DND-41 (cell line): ENCODE data around the gene MYADML2.

Experiments
- ATAC-seq: fragments of 200-7000 bp; cut with Tn5 transposase; 3 replicates; pipeline ENCODE4 v1.9.1; 2021; ENCODE audit warnings: low read depth; ENCODE audit not compliant: insufficient read depth
- DNase-seq: peaks from one replicate; pipeline ENCODE4 v3.0.0-alpha.2; 2020
- H2AFZ ChIP-seq: 2 replicates; pipeline ENCODE4 v1.6.0; 2012; ENCODE audit warnings: low read depth, low read length
- H3K27ac ChIP-seq: 2 replicates; pipeline ENCODE4 v1.5.1; 2012; ENCODE audit warnings: low read length, inconsistent platforms
- H3K27me3 ChIP-seq: fragments of 200-600 bp; sonication (generic); 2 replicates; pipeline ENCODE4 v1.6.0; 2012; ENCODE audit warnings: low read length, mild to moderate bottlenecking, inconsistent platforms; ENCODE audit not compliant: insufficient read depth, poor library complexity
- H3K36me3 ChIP-seq: 2 replicates; pipeline ENCODE4 v1.5.1; 2012; ENCODE audit warnings: low read length, inconsistent platforms; ENCODE audit not compliant: insufficient read depth
- H3K4me1 ChIP-seq: 2 replicates; pipeline ENCODE4 v1.5.1; 2012; ENCODE audit warnings: mild to moderate bottlenecking, low read length; ENCODE audit not compliant: insufficient read depth
- H3K4me2 ChIP-seq: 2 replicates; pipeline ENCODE4 v1.6.0; 2012; ENCODE audit warnings: mild to moderate bottlenecking, moderate library complexity, low read length, inconsistent platforms; ENCODE audit not compliant: insufficient read depth
- H3K4me3 ChIP-seq, 2 experiments: fragments of 200-600 bp in 1 of 2; shearing (Covaris generic) in 1 of 2; 2 replicates each; pipeline ENCODE4 v1.5.1; 2012 to 2016; ENCODE audit warnings: inconsistent platforms in 2 of 2, low read length in 2 of 2, mild to moderate bottlenecking in 2 of 2, low read depth in 1 of 2, moderate library complexity in 1 of 2
- H3K79me2 ChIP-seq: 2 replicates; pipeline ENCODE4 v1.6.0; 2012; ENCODE audit warnings: low read length, inconsistent platforms; ENCODE audit not compliant: insufficient read depth
- H3K9ac ChIP-seq: 2 replicates; pipeline ENCODE4 v1.6.0; 2012; ENCODE audit warnings: low read depth, mild to moderate bottlenecking, inconsistent platforms, low read length, moderate library complexity
- H3K9me3 ChIP-seq: 2 replicates; pipeline ENCODE4 v1.5.1; 2012; ENCODE audit warnings: low read length, moderate library complexity, mild to moderate bottlenecking, inconsistent platforms; ENCODE audit not compliant: insufficient read depth, severe bottlenecking
- H4K20me1 ChIP-seq: 2 replicates; pipeline ENCODE4 v1.6.0; 2012; ENCODE audit warnings: low read length; ENCODE audit not compliant: insufficient read depth
- CTCF ChIP-seq: IDR thresholded peaks from 2 replicates; pipeline ENCODE4 v1.5.1; 2012; ENCODE audit warnings: borderline replicate concordance, low read length, moderate library complexity, mild to moderate bottlenecking; ENCODE audit not compliant: poor library complexity, severe bottlenecking; ENCODE audit errors: extremely low read depth
- EZH2 ChIP-seq: IDR thresholded peaks from 3 replicates; pipeline ENCODE4 v1.6.1; 2012; ENCODE audit warnings: borderline replicate concordance, low read depth, mild to moderate bottlenecking, moderate library complexity, low read length, inconsistent platforms; ENCODE audit not compliant: severe bottlenecking

Gene MYADML2

DNA sequence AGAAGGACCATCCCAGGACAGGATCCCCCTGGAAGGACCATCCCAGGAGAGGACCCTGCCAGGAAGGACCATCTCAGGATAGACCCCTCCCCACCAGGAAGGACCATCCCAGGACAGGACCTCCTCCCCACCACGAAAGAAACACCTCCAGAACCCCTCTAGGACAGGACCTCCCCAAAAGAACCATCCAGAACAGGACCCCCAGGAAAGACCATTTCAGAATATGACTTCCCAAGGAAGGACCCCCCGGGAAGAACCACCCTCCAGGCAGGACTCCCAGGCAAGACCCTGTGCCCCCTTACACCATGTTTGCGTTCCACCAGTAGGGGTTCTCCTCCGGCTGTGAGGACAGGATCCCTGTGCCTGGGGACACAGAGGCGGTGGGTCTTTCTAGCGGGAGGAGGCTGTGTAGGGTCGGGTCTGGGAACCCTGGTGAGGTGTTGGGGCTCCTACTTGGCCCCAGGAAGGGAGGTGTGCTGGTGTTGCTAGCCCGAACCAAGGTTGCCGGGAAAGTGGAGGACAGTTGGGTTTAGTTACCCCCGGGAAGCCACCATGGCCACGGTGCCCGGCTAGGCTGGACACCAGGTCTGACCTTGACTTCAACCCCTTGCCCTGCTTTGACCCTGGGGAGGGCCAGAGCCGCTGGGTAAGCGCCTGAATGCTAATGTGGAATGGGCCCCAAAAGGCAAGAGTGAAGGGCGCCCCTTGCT, 11.8 kb upstream of the MYADML2 start:
- Histone ChIP-seq H3K4me2 (no peak overlapping the region), H4K20me1 (no peaks in the 10 kb centered on the region), H3K79me2 (no peaks in the 10 kb centered on the region), H3K9ac (no peak overlapping the region), H3K27me3 (peaks cover 20% of the 10 kb centered on the region), H2AFZ (no peak overlapping the region), H3K4me3 (no peak overlapping the region), H3K36me3 (no peaks in the 10 kb centered on the region), H3K27ac (no peak overlapping the region), H3K4me1 (peaks cover 6% of the 10 kb centered on the region), H3K9me3 (no peaks in the 10 kb centered on the region)
- TF ChIP-seq EZH2 (no peak), CTCF (no peak)
- no peak for DNase-seq
- ATAC-seq = no peak

- ATAC-seq (no peak), DNase-seq (no peak)
- H3K36me3 ChIP-seq = no peaks in the 10 kb centered on the region
- H4K20me1 ChIP-seq = no peaks in the 10 kb centered on the region
- H3K4me3 ChIP-seq = no peak overlapping the region
- no peaks in the 10 kb centered on the region for H3K9me3 ChIP-seq
- H3K27me3 ChIP-seq = peaks cover 20% of the 10 kb centered on the region
- no peaks in the 10 kb centered on the region for H3K79me2 ChIP-seq
- H3K4me2 ChIP-seq = no peak overlapping the region
- no peak overlapping the region for H3K9ac ChIP-seq
- TF ChIP-seq EZH2 (no peak), CTCF (no peak)
- peaks cover 10% of the 10 kb centered on the region for H3K4me1 ChIP-seq
- no peak overlapping the region for H2AFZ ChIP-seq
- H3K27ac ChIP-seq = no peak overlapping the region
Measured at GRCh38 chr17:81957691-81958432, 10.8 kb upstream of the MYADML2 start.

GRCh38 chr17:81956607-81957589, 9.9 kb upstream of the MYADML2 start:
- no peaks in the 10 kb centered on the region for H4K20me1 ChIP-seq
- H3K79me2 ChIP-seq = no peaks in the 10 kb centered on the region
- no peak overlapping the region for H3K27ac ChIP-seq
- no peak overlapping the region for H3K9ac ChIP-seq
- TF ChIP-seq EZH2 (no peak), CTCF (no peak)
- no peak for ATAC-seq
- H3K4me1 ChIP-seq = peaks cover 15% of the 10 kb centered on the region
- no peaks in the 10 kb centered on the region for H3K9me3 ChIP-seq
- H3K4me2 ChIP-seq = no peak overlapping the region
- no peak overlapping the region for H2AFZ ChIP-seq
- no peaks in the 10 kb centered on the region for H3K36me3 ChIP-seq
- no peak for DNase-seq
- H3K27me3 ChIP-seq = peaks cover 18% of the 10 kb centered on the region
- no peak overlapping the region for H3K4me3 ChIP-seq
